Mucosa of rectum (tissue), 2 donors: ENCODE data around the gene RPS6KL1.
A peak's percentile ranks its signal among the peaks of the same experiment; 100 is the strongest.
"Not testable (repeated sequence)": the region's sequence is repeated elsewhere in the genome, so short reads cannot be mapped to it uniquely, and the experiment has no call there.

ENCODE experiments used
- H3K27ac ChIP-seq, 2 donors: one replicate each; pipeline ENCODE4 v1.7.0; 2013; ENCODE audit warnings: inconsistent platforms in 2 of 2, low read depth in 2 of 2, low read length in 2 of 2
- H3K27me3 ChIP-seq, 2 donors: one replicate each; pipeline ENCODE4 v1.7.0; 2013; ENCODE audit warnings: low read length in 2 of 2; ENCODE audit not compliant: control insufficient read depth in 2 of 2, insufficient read depth in 2 of 2
- H3K36me3 ChIP-seq, 2 donors: one replicate each; pipeline ENCODE4 v1.7.0; 2013; ENCODE audit warnings: low read length in 2 of 2; ENCODE audit not compliant: control insufficient read depth in 2 of 2, insufficient read depth in 2 of 2
- H3K4me1 ChIP-seq, 2 donors: one replicate each; pipeline ENCODE4 v1.7.0; 2013; ENCODE audit warnings: low read length in 2 of 2, mild to moderate bottlenecking in 1 of 2; ENCODE audit not compliant: control insufficient read depth in 2 of 2, insufficient read depth in 2 of 2
- H3K4me3 ChIP-seq, 2 donors: one replicate each; pipeline ENCODE4 v1.7.0; 2013; ENCODE audit warnings: low read length in 2 of 2
- H3K9ac ChIP-seq, 2 donors: one replicate each; pipeline ENCODE4 v1.7.0; 2013; ENCODE audit warnings: low read length in 2 of 2, low read depth in 1 of 2, mild to moderate bottlenecking in 1 of 2
- H3K9me3 ChIP-seq, 2 donors: one replicate each; pipeline ENCODE4 v1.7.0; 2013; ENCODE audit warnings: low read length in 2 of 2; ENCODE audit not compliant: control insufficient read depth in 2 of 2
- donor health status: healthy.
- donor health status: Normal muscosa, but diverticular disease.

Gene RPS6KL1

GRCh38 chr14:74936151-74936550, 13.1 kb upstream of the RPS6KL1 start:
- H3K4me1 ChIP-seq: peaks cover 5 to 7% of the 10 kb centered on the region in 2 donors
- no peak overlapping the region for H3K9ac ChIP-seq

GRCh38 chr14:74935360-74935680, 12.3 kb upstream of the RPS6KL1 start:
- H3K27ac ChIP-seq: peak overlapping the region in 1 of 2 donors; percentile 32
- no peak overlapping the region for H3K4me3 ChIP-seq

More at GRCh38 chr14:74936151-74936550, 13.1 kb upstream of the RPS6KL1 start:
- H3K27ac ChIP-seq: no peak overlapping the region
- H3K4me3 ChIP-seq: no peak overlapping the region
- no peaks in the 10 kb centered on the region for H3K9me3 ChIP-seq
- no peaks in the 10 kb centered on the region for H3K36me3 ChIP-seq
- H3K27me3 ChIP-seq: no peaks in the 10 kb centered on the region

GRCh38 chr14:74934476-74935359, 11.7 kb upstream of the RPS6KL1 start:
- H3K27me3 ChIP-seq: no peaks in the 10 kb centered on the region
- H3K9ac ChIP-seq: no peak overlapping the region
- H3K4me1 ChIP-seq: peaks cover 0 to 3% of the 10 kb centered on the region in 2 donors
- no peaks in the 10 kb centered on the region for H3K9me3 ChIP-seq
- no peak overlapping the region for H3K4me3 ChIP-seq
- H3K27ac ChIP-seq: peak overlapping the region; percentile 7 to 32
- no peaks in the 10 kb centered on the region for H3K36me3 ChIP-seq

More at GRCh38 chr14:74935360-74935680, 12.3 kb upstream of the RPS6KL1 start:
- Histone ChIP-seq H3K9ac (no peak overlapping the region), H3K27me3 (no peaks in the 10 kb centered on the region), H3K4me1 (peaks cover 2 to 3% of the 10 kb centered on the region in 2 donors), H3K36me3 (no peaks in the 10 kb centered on the region), H3K9me3 (no peaks in the 10 kb centered on the region)

- no peaks in the 10 kb centered on the region for H3K9me3 ChIP-seq
- no peaks in the 10 kb centered on the region for H3K4me1 ChIP-seq
- H3K9ac ChIP-seq: no peak overlapping the region
- H3K4me3 ChIP-seq: no peak overlapping the region
- no peaks in the 10 kb centered on the region for H3K36me3 ChIP-seq
- no peaks in the 10 kb centered on the region for H3K27me3 ChIP-seq
- peak overlapping the region; percentile 7 to 32 for H3K27ac ChIP-seq
Measured at GRCh38 chr14:74934041-74934440, 11.0 kb upstream of the RPS6KL1 start.

GRCh38 chr14:74932936-74933335, 9.9 kb upstream of the RPS6KL1 start:
- not testable (repeated sequence) for H3K4me3 ChIP-seq, H3K4me1 ChIP-seq, H3K9ac ChIP-seq, H3K27me3 ChIP-seq, H3K9me3 ChIP-seq, H3K36me3 ChIP-seq, H3K27ac ChIP-seq

GRCh38 chr14:74932401-74932901, 9.4 kb upstream of the RPS6KL1 start:
- no peak overlapping the region for H3K27ac ChIP-seq
- H3K9ac ChIP-seq: no peak overlapping the region
- H3K4me1 ChIP-seq: no peaks in the 10 kb centered on the region
- H3K4me3 ChIP-seq: no peak overlapping the region
- no peaks in the 10 kb centered on the region for H3K36me3 ChIP-seq
- no peaks in the 10 kb centered on the region for H3K9me3 ChIP-seq
- no peaks in the 10 kb centered on the region for H3K27me3 ChIP-seq

GRCh38 chr14:74931744-74932143, 8.7 kb upstream of the RPS6KL1 start:
- H3K9me3 ChIP-seq, H3K27ac ChIP-seq, H3K27me3 ChIP-seq, H3K9ac ChIP-seq, H3K4me3 ChIP-seq, H3K4me1 ChIP-seq, H3K36me3 ChIP-seq: not testable (repeated sequence)

- no peaks in the 10 kb centered on the region for H3K4me1 ChIP-seq
- H3K27ac ChIP-seq: no peak overlapping the region
- H3K27me3 ChIP-seq: peaks cover 0 to 3% of the 10 kb centered on the region in 2 donors
- no peak overlapping the region for H3K9ac ChIP-seq
- H3K4me3 ChIP-seq: no peak overlapping the region
- H3K36me3 ChIP-seq: no peaks in the 10 kb centered on the region
- no peaks in the 10 kb centered on the region for H3K9me3 ChIP-seq
Measured at GRCh38 chr14:74929242-74929641, 6.2 kb upstream of the RPS6KL1 start.

GRCh38 chr14:74927225-74927624, 4.2 kb upstream of the RPS6KL1 start:
- no peak overlapping the region for H3K4me3 ChIP-seq
- H3K4me1 ChIP-seq: peaks cover 0 to 5% of the 10 kb centered on the region in 2 donors
- H3K27ac ChIP-seq: no peak overlapping the region
- H3K9ac ChIP-seq: no peak overlapping the region
- H3K27me3 ChIP-seq: peaks cover 3% of the 10 kb centered on the region in 2 donors
- H3K36me3 ChIP-seq: no peaks in the 10 kb centered on the region
- no peaks in the 10 kb centered on the region for H3K9me3 ChIP-seq

GRCh38 chr14:74924061-74924460, 1.0 kb upstream of the RPS6KL1 start:
- no peaks in the 10 kb centered on the region for H3K36me3 ChIP-seq
- no peak overlapping the region for H3K27ac ChIP-seq
- peaks cover 3% of the 10 kb centered on the region in 2 donors for H3K27me3 ChIP-seq
- no peaks in the 10 kb centered on the region for H3K9me3 ChIP-seq
- no peak overlapping the region for H3K9ac ChIP-seq
- no peak overlapping the region for H3K4me3 ChIP-seq
- peaks cover 0 to 7% of the 10 kb centered on the region in 2 donors for H3K4me1 ChIP-seq
